Right renal pelvis (tissue), 4 donors: ENCODE measurements around the gene PRRT1. TPM values are rescaled to one million over a fixed set of nuclear protein-coding genes. Genes with fewer than 3 reads are reported as not detected.
"Not testable (repeated sequence)": the region's sequence is repeated elsewhere in the genome, so short reads cannot be mapped to it uniquely, and the experiment has no call there.

ENCODE experiments used
- DNase-seq, 4 donors: peaks; one replicate each; pipeline ENCODE4 v3.0.0-alpha.2; 2013; ENCODE audit warnings: low read depth in 4 of 4, low spot score in 3 of 4, missing footprints in 1 of 4
- polyA plus RNA-seq, 4 donors: library from polyadenylated mRNA; unstranded; fragments of 120-200 nt; gene quantifications; one replicate each; pipeline ENCODE4 v1.2.1, GENCODE V29; 2013; ENCODE audit not compliant: insufficient read length in 4 of 4

Gene PRRT1
- polyA plus RNA-seq, 4 donors: 2.6 to 4.0 (median 3.2) TPM

DNA sequence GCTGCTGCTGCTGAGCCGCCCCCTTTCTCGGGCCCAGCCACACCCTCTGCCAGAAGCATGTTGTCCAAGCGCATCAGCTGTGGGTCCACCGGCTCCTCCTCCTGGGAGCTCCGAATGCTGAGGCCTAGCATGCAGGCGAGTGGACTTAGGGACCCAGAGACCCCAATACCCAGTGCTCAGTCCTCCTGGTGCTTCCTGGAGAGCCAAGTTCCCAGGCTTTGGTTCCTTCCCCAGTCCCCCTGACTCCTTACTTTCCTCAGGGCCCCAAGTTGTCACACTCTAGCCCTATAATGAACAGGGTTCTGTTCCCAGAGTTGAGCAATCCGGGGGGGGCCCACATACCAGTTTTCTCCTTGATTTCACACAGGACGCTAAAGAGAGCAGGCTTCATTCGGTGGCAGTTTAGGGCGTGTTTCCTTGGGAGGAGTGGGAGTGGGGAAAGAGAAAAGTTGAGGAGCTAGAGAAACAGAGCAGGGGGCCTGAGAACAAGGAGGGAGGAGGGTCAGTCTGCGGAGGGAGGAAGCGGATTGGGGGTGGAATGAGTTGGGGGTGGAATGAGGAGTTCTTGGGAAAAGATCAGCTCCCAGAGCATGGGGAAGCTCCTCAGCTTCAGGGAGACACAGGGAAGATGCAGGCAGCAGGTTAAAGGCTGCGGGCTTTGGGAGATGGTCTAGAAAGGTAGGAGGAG lies 36.8 kb upstream of the PRRT1 start:
- no peak for DNase-seq

DNA sequence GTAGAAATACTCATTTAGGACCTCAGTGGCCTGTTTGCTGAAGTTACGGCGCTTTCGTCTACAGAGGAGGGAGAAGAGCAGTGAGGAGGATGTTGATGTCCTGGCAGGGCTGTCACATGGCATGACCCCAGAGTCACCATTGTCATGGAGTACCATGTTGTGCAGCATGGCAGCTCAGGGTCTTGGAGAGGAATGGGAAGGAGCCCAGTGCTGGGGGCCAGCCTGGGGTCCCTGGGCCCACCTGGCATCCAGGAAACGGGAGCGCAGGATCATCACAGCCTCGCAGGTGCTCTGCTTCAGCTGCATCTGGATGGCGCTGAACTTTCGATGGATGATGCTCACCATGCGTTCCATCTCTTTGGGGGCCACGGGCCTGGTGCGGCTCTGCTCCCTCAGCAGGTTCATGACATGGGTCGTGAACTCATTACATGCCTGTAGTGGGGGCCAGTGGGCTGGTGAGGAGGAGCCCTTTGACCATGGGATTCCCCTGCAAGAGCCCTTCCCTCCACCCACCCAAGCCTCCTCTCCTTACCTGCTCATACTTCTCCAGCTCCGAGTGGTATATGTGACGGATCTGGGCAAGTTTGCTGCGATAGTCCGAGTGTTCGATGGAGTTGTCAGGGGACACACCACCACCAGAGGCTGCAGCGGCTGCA lies 36.1 kb upstream of the PRRT1 start:
- not testable (repeated sequence) for DNase-seq

DNA sequence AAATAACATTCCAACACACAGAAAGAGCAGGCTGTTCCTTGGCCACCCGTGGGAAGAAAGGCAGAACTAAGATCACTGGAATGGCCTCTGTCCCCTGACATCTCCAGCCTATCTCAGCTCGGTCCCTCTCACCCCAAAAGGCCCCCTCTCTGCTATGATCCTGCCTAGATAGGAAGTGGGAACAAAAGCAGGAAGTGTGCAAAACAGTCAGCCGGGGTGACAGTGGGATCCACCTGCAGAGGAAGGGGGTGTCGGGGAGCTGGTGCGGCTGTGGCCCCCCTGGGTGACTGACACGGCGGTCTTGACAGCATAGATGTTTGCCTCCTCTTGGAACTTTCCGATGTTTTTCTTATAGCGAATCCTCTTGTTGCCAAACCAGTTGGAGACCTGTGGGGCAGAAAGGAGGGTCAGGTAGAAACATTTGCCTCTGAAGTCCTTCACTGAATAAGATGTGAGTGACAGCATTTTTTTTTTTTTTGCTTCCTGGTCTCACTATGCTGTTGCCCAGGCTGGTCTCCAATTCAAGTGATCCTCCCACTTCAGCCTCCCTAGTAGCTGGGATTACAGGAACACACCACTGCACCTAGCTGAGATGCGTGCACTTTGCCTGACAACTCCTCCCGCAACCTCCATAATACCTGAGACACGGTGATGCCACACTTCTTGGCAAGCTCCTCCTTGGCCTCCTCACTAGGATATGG lies 35.4 kb upstream of the PRRT1 start:
- no peak for DNase-seq

- DNase-seq: not testable (repeated sequence)
Observed at GRCh38 chr6:32186151-32186840, 34.6 kb upstream of the PRRT1 start.

DNA sequence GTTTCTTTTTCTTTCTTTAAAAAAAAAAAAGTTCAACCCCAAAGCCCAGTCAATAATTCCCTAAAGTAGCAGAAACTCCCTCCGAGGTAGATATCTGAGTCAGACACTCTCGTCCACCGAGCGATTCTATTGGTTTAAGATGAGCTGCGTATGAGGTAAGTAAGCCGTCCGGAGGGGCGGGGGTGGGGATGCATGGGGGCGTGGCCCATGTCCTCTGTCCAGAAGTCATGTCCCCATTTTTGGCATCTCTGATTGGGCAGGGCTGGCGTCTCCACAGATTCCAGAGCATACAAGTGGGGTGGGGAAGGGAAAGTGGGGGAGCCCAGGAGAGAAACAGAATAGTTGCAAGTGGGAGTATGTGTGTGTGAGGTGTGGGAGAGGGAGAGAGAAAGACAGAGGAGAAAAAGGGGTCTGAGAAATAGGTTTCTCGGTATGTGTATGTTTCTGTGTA lies 34.0 kb upstream of the PRRT1 start:
- DNase-seq: not testable (repeated sequence)

- DNase-seq: no peak
Observed at GRCh38 chr6:32184084-32184640, 32.4 kb upstream of the PRRT1 start, which contains the start of gene AGER. Gene AGER, minus strand, starts transcription at chr6:32184253. Its CDS starts 31 bp downstream, at chr6:32184222.

GRCh38 chr6:32183483-32184083 lies 31.8 kb upstream of the PRRT1 start:
- no peak for DNase-seq

DNA sequence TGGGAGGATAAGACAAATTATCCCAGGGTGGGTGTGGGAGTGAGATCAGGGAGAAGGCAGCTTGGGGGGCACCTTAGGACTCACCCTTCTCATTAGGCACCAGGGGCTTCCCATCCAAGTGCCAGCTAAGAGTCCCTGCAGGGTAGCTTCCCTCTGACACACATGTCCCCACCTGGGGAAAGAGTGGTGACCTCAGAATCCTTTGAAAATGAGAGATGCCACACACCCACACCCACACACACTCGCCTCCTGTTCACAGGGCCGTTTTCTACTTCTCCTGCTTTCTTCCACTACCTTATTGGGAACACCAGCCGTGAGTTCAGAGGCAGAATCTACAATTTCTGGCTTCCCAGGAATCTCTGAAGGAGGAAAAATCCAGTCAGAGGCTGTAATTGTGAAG lies 31.3 kb upstream of the PRRT1 start:
- no peak for DNase-seq

DNA sequence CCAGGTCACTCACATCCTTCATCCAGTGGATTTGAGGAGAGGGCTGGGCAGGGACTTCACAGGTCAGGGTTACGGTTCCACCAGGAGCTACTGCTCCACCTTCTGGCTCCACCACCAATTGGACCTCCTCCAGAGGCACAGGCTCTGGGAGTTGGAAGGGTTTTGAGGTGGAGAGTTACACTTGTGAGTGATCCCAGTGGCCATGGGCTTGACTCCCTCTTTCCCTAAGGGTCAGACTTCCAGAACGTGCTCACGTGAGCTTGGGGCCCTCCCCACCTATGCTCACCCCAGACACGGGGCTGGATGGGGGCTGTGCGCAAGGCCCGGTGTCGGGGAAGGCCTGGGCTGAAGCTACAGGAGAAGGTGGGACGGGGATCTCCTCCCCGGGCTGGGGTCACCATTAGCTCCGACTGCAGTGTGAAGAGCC lies 30.8 kb upstream of the PRRT1 start:
- DNase-seq: no peak

GRCh38 chr6:32181915-32182529 lies 30.3 kb upstream of the PRRT1 start:
- DNase-seq: no peak

GRCh38 chr6:32181148-32181702 lies 29.5 kb upstream of the PRRT1 start:
- no peak for DNase-seq

DNA sequence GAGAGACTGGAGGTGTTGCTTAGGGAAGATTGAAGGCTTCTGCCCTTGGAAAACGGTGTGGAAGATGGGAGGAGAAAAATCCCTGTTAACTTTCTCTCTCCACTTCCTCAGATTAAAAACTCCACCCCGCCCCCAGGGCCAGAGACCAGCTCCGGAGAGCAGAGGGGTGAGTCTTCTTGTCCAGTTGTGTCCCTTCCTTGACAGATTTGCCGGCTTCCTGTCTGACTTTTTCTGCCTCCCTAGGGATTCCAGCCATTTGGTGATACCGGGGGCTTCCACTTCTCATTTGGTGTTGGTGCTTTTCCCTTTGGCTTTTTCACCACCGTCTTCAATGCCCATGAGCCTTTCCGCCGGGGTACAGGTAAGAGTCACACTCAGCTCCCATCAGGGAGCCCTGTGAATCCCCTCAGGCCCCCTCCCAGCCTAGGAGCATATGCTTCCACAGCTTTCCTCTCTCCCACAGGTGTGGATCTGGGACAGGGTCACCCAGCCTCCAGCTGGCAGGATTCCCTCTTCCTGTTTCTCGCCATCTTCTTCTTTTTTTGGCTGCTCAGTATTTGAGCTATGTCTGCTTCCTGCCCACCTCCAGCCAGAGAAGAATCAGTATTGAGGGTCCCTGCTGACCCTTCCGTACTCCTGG lies 28.1 kb upstream of the PRRT1 start:
- DNase-seq: no peak

DNA sequence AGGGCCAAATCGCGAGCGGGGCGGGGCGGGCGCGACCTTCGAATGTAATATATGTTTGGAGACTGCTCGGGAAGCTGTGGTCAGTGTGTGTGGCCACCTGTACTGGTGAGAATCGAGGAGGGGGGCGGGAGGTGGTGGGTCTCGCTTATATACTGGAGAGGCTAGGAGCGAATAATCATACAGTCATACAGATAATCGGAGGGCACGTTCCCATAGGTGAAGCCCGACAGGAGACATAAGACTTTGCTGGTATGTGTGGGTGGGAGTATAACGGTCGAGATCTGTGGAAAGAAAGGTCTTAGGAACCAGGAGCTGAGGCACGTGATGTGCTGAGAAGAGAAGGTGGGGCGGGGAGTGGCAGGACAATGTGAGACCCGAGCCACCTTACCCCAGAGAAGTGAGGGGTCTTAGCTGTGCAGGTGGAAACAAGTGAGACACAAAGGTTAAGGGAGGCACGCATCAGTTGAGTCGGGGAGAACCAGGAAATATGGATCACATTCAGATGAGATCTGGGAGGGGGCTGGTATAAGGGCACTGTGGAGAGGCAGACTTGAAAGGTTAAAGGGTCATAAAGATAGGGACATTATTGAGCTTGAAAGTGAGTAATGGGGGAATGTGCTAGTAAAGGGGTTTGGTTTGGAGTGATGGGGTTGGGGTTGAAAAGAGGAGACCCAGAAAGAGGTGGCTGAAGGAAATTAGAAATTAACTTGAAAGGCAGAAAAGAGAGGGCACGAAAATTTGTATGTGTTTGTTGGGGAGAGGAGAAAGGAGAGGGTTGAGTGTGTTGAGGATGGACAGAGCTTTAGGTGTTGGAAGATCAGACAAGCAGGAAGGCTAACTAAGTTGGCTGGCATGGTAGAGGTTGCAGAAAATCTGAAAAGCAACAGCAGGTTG lies 27.1 kb upstream of the PRRT1 start:
- DNase-seq: no peak

DNA sequence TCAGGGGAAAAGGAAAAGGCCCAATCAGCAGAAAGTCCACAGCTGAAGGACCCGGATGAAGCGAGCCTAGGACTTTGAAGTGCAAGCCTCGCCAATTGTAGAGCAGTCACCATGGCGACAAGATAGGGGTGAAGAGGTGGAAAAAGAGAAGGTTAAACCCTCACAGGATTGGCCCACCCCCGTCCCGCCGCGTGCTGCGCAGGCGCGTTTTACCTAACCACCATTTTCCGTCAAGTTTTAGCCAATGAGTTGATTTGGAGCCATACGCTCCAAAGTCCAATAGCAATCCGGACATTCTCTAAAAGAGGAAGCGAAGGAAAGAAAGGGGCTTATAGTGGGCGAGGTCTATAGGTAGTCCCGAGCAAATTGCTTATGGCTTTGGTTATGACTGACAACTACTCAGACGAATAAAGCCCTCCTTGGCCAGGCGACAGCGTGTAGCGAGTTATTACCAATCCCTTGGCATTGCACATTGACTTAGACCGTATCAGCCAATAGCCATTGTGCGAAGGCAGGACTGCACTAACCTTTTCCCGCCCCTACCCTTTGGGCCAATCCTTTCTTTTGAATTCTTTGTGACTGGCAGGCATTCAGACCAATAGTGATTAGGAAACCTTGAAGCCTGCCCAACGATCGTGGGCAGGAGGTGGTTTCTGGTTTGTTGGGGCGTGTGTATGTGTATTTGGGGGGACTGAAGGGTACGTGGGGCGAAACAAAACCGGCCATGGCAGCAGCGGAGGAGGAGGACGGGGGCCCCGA lies 26.2 kb upstream of the PRRT1 start, which contains the start of gene RNF5:
Gene RNF5 (plus strand): TSS at position 618 of the 759 bp plus-strand sequence. CDS start 107 bp downstream, at position 725.
- DNase-seq: peak; percentile 95 to 100 (median 100)

DNA sequence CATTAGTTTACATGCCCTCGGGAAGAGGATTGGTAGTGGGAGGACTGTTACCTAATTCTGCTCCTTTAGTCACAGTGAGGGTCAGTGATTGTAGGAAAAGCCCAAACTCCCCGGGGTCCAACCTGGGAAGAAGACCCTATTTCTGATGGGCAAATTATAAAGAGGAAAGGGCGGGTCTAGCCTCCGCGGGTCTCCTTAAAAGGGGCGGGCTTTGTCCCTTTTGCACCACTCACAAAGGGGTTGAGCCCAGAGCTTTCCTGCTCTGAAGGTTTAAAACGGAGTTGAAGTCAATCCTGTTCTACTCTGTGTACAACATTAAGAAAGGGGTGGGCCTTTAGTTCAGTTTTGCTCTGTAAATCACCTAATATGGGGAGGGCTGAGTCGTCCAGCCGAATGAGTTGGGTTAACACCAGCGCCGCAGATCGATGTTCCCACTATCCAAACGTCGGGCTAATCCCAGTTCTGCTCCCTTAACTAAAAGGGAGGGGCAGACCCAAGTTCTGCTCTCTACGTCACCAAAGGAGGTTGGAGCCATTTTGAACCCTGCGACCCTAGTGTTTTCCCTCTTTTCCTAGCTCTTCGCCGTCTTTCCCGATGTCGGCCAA lies 25.5 kb upstream of the PRRT1 start:
- DNase-seq: no peak

- DNase-seq: no peak
Observed at GRCh38 chr6:32176476-32177182, 24.9 kb upstream of the PRRT1 start.
